HepG2 (cell line): ENCODE measurements around the gene SEC24A. TPM values are rescaled to one million over a fixed set of nuclear protein-coding genes. Genes with fewer than 3 reads are reported as not detected.

Experiments used
- ATF7 ChIP-seq, 2 experiments: fragments of 450-650 bp in 1 of 2; sonication (generic) in 1 of 2; formaldehyde crosslinking in 1 of 2; IDR thresholded peaks; 2 replicates each; pipeline versions ENCODE4 v1.4.0 to v1.6.1; 2016 to 2020; ENCODE audit warnings: antibody characterized with exemption in 1 of 2, mild to moderate bottlenecking in 1 of 2, missing genetic modification reagents in 1 of 2
- HDAC1 ChIP-seq: sonication (generic); formaldehyde crosslinking; IDR thresholded peaks from 2 replicates; pipeline ENCODE4 v1.5.1; 2020; ENCODE audit warnings: mild to moderate bottlenecking, missing genetic modification reagents
- HMG20A ChIP-seq: IDR thresholded peaks from 2 replicates; pipeline ENCODE4 v1.6.1; 2016; ENCODE audit warnings: borderline replicate concordance
- KLF16 ChIP-seq, 2 experiments: sonication (generic) in 1 of 2; formaldehyde crosslinking in 1 of 2; IDR thresholded peaks; 2 replicates each; pipeline versions ENCODE4 v1.6.1 to v1.8.0; 2016 to 2023; ENCODE audit warnings: missing genetic modification reagents in 2 of 2, missing compliant biosample characterization in 1 of 2
- MAZ ChIP-seq, 2 experiments: sonication (generic) in 1 of 2; formaldehyde crosslinking in 1 of 2; IDR thresholded peaks; 2 replicates each; pipeline versions ENCODE4 v1.5.0 to v1.6.1; 2012 to 2020; ENCODE audit warnings: low read depth in 2 of 2, mild to moderate bottlenecking in 2 of 2, borderline replicate concordance in 1 of 2, improper control_type of control experiment in 1 of 2, low read length in 1 of 2, missing genetic modification reagents in 1 of 2, moderate library complexity in 1 of 2
- MEIS1 ChIP-seq: sonication (generic); formaldehyde crosslinking; IDR thresholded peaks from 2 replicates; pipeline ENCODE4 v1.9.0; 2021; ENCODE audit warnings: mild to moderate bottlenecking, missing genetic modification reagents, moderate library complexity, borderline replicate concordance
- MTA3 ChIP-seq: sonication (generic); formaldehyde crosslinking; IDR thresholded peaks from 2 replicates; pipeline ENCODE4 v1.4.0; 2020; ENCODE audit warnings: missing genetic modification reagents
- RAD21 ChIP-seq: fragments of 450-650 bp; formaldehyde crosslinking; IDR thresholded peaks from 2 replicates; pipeline ENCODE4 v1.5.0; 2020; ENCODE audit warnings: mild to moderate bottlenecking
- RCOR2 ChIP-seq: IDR thresholded peaks from 2 replicates; pipeline ENCODE4 v1.6.1; 2016; ENCODE audit warnings: missing biosample characterization, missing genetic modification reagents
- RFXAP ChIP-seq: sonication (generic); formaldehyde crosslinking; IDR thresholded peaks from 2 replicates; pipeline ENCODE4 v1.4.0; 2020; ENCODE audit warnings: missing genetic modification reagents, borderline replicate concordance
- SAP130 ChIP-seq: IDR thresholded peaks from 2 replicates; pipeline ENCODE4 v1.6.1; 2016; ENCODE audit warnings: low read depth
- ZBTB21 ChIP-seq: sonication (generic); formaldehyde crosslinking; IDR thresholded peaks from 2 replicates; pipeline ENCODE4 v1.4.0; 2020; ENCODE audit warnings: missing genetic modification reagents
- ZEB1 ChIP-seq: IDR thresholded peaks from 2 replicates; pipeline ENCODE4 v1.6.1; 2012; ENCODE audit warnings: mild to moderate bottlenecking, low read depth, inconsistent platforms; ENCODE audit not compliant: insufficient replicate concordance
- ZNF3 ChIP-seq: IDR thresholded peaks from 2 replicates; pipeline ENCODE4 v1.7.0; 2017; ENCODE audit warnings: inconsistent platforms
- ZNF33B ChIP-seq: sonication (generic); formaldehyde crosslinking; IDR thresholded peaks from 2 replicates; pipeline ENCODE4 v1.5.1; 2020; ENCODE audit warnings: mild to moderate bottlenecking, missing genetic modification reagents
- ZNF530 ChIP-seq: sonication (generic); formaldehyde crosslinking; IDR thresholded peaks from 2 replicates; pipeline ENCODE4 v1.5.0; 2020; ENCODE audit warnings: low read depth, mild to moderate bottlenecking, missing genetic modification reagents
- ZNF567 ChIP-seq: sonication (generic); formaldehyde crosslinking; IDR thresholded peaks from 2 replicates; pipeline ENCODE4 v1.8.1; 2023; ENCODE audit warnings: mild to moderate bottlenecking, missing genetic modification reagents, borderline replicate concordance
- ZNF772 ChIP-seq: sonication (generic); formaldehyde crosslinking; IDR thresholded peaks from 2 replicates; pipeline ENCODE4 v1.5.0; 2020; ENCODE audit warnings: mild to moderate bottlenecking, missing genetic modification reagents
- polyA plus RNA-seq, 8 experiments: library from polyadenylated mRNA; depleted of rRNA in 3 of 8; stranded (reverse) in 7 of 8; unstranded in 1 of 8; fragments of >200 nt; fragmentation: Illumina TruSeq in 4 of 8; extraction: Trizol in 4 of 8; gene quantifications; 2 replicates each; pipeline versions ENCODE4 v1.2.1 to v1.2.3, GENCODE V29; 2011 to 2016; ENCODE audit warnings: low read depth in 4 of 8, missing spikeins in 1 of 8, mixed read lengths in 1 of 8; ENCODE audit not compliant: insufficient read depth in 1 of 8
- total RNA-seq, 5 experiments: library from RNA; depleted of rRNA; stranded (reverse); fragments of >200 nt; fragmentation: Illumina TruSeq; extraction: Trizol; gene quantifications; 2 replicates each; pipeline ENCODE4 v1.2.3, GENCODE V29; 2016; ENCODE audit warnings: low read depth in 1 of 5
- TF ChIP-seq, protein P1 (sequence below): sonication (generic); formaldehyde crosslinking; IDR thresholded peaks from 2 replicates; pipeline ENCODE4 v1.4.0; 2020; ENCODE audit warnings: missing genetic modification reagents
- TF ChIP-seq, protein P2 (sequence below): sonication (generic); formaldehyde crosslinking; IDR thresholded peaks from 2 replicates; pipeline ENCODE4 v1.8.1; 2023; ENCODE audit warnings: missing genetic modification reagents, mild to moderate bottlenecking, borderline replicate concordance
- TF ChIP-seq, protein P3 (sequence below): IDR thresholded peaks from 2 replicates; pipeline ENCODE4 v1.6.1; 2016; ENCODE audit warnings: mild to moderate bottlenecking, missing biosample characterization, missing genetic modification reagents
- TF ChIP-seq, protein P4 (sequence below): sonication (generic); formaldehyde crosslinking; IDR thresholded peaks from 2 replicates; pipeline ENCODE4 v1.4.0; 2020; ENCODE audit warnings: missing genetic modification reagents, borderline replicate concordance

The SEC24A gene
- total and polyA plus RNA-seq, 2 of the 13 experiments (the other 11 are each of a cell fraction or from before 2014, with no cell fraction given) = 30.5 to 56.8 TPM

DNA sequence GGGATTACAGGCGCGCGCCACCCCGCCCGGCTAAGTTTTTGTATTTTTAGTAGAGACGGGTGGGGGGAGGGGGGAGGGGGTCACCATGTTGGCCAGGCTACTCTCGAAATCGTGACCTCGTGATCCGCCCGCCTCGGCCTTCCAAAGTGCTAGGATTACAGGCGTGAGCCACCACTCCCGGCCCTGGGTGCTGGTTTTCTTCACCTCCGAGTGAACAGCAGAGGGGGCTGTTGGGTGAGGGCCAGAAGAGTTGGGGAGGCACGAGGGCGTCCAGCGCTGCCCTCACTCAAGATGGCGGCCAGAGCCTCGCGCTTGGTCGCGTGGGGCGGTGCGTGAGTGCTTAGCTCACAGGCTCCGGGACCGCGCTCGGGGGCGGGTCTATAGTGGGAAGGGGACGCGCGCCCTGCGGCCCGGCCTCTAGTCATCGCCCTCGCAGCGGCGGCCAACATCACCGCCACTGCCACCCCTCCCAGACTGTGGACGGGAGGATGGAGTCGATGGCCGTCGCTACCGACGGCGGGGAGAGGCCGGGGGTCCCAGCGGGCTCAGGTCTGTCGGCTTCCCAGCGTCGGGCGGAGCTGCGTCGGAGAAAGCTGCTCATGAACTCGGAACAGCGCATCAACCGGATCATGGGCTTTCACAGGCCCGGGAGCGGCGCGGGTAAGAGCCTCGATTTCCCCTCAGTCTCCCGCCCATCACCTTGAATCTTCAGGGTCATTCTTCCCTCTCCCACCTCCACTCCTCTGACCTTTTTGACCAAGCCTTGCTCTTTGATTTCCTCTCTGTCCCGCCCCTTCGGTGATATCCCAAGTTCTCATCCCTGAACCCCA lies 89.8 kb downstream of the SEC24A start, which contains the start of gene CAMLG (continued):
- TF ChIP-seq, protein P1, sequence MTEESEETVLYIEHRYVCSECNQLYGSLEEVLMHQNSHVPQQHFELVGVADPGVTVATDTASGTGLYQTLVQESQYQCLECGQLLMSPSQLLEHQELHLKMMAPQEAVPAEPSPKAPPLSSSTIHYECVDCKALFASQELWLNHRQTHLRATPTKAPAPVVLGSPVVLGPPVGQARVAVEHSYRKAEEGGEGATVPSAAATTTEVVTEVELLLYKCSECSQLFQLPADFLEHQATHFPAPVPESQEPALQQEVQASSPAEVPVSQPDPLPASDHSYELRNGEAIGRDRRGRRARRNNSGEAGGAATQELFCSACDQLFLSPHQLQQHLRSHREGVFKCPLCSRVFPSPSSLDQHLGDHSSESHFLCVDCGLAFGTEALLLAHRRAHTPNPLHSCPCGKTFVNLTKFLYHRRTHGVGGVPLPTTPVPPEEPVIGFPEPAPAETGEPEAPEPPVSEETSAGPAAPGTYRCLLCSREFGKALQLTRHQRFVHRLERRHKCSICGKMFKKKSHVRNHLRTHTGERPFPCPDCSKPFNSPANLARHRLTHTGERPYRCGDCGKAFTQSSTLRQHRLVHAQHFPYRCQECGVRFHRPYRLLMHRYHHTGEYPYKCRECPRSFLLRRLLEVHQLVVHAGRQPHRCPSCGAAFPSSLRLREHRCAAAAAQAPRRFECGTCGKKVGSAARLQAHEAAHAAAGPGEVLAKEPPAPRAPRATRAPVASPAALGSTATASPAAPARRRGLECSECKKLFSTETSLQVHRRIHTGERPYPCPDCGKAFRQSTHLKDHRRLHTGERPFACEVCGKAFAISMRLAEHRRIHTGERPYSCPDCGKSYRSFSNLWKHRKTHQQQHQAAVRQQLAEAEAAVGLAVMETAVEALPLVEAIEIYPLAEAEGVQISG (CRISPR knock-in tag) = peak; percentile 98
- no peak for TF ChIP-seq ATF7 (IDR thresholded peaks at IDR 0.05)
- TF ChIP-seq ATF7 (CRISPR knock-in tag; IDR thresholded peaks at IDR 0.05) = peak; percentile 76
- TF ChIP-seq, protein P2, sequence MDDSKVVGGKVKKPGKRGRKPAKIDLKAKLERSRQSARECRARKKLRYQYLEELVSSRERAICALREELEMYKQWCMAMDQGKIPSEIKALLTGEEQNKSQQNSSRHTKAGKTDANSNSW (CRISPR knock-in tag) = no peak
- peak; percentile 91; the same call in 1 of the 2 replicates for TF ChIP-seq ZNF567
- TF ChIP-seq ZBTB21 (CRISPR knock-in tag) = peak; percentile 96
- TF ChIP-seq ZEB1 = no peak
- TF ChIP-seq ZNF3 (CRISPR knock-in tag) = no peak
- 0 out of 2 replicates have a peak, but pooled peaks have one; percentile 51 for TF ChIP-seq MEIS1 (CRISPR knock-in tag)
- peak in 1 of 2 experiments; percentile 94; a peak in 2 of 4 replicates for TF ChIP-seq KLF16 (CRISPR knock-in tag; IDR thresholded peaks at IDR 0.05)
- TF ChIP-seq ZNF33B (CRISPR knock-in tag) = peak; percentile 17; the same call in 1 of the 2 replicates
- TF ChIP-seq, protein P3, sequence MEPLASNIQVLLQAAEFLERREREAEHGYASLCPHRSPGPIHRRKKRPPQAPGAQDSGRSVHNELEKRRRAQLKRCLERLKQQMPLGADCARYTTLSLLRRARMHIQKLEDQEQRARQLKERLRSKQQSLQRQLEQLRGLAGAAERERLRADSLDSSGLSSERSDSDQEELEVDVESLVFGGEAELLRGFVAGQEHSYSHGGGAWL (CRISPR knock-in tag) = peak; percentile 80
- TF ChIP-seq MTA3 (CRISPR knock-in tag) = no peak
- no peak for TF ChIP-seq ZNF530 (CRISPR knock-in tag)
- no peak; the same call in 1 of the 2 replicates for TF ChIP-seq MAZ (IDR thresholded peaks at IDR 0.05; ENCODE audit: borderline replicate concordance, low read depth, low read length)
- peak; percentile 95 for TF ChIP-seq MAZ (CRISPR knock-in tag; IDR thresholded peaks at IDR 0.05; ENCODE audit: low read depth)
- TF ChIP-seq SAP130 (CRISPR knock-in tag) = peak; percentile 96
- peak; percentile 81 for TF ChIP-seq RAD21
- TF ChIP-seq HMG20A = peak; percentile 38; the same call in 1 of the 2 replicates
- TF ChIP-seq HDAC1 = peak; percentile 75
- TF ChIP-seq ZNF772 (CRISPR knock-in tag) = peak; percentile 82
- TF ChIP-seq, protein P4, sequence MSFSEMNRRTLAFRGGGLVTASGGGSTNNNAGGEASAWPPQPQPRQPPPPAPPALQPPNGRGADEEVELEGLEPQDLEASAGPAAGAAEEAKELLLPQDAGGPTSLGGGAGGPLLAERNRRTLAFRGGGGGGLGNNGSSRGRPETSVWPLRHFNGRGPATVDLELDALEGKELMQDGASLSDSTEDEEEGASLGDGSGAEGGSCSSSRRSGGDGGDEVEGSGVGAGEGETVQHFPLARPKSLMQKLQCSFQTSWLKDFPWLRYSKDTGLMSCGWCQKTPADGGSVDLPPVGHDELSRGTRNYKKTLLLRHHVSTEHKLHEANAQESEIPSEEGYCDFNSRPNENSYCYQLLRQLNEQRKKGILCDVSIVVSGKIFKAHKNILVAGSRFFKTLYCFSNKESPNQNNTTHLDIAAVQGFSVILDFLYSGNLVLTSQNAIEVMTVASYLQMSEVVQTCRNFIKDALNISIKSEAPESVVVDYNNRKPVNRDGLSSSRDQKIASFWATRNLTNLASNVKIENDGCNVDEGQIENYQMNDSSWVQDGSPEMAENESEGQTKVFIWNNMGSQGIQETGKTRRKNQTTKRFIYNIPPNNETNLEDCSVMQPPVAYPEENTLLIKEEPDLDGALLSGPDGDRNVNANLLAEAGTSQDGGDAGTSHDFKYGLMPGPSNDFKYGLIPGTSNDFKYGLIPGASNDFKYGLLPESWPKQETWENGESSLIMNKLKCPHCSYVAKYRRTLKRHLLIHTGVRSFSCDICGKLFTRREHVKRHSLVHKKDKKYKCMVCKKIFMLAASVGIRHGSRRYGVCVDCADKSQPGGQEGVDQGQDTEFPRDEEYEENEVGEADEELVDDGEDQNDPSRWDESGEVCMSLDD = no peak
- peak; percentile 82; the same call in 1 of the 2 replicates for TF ChIP-seq RCOR2 (CRISPR knock-in tag)
- TF ChIP-seq RFXAP (CRISPR knock-in tag) = peak; percentile 82; the same call in 1 of the 2 replicates
